Spleen (tissue), 7 donors: ENCODE results near the gene LNPEP.

Source experiments
- POLR2A ChIP-seq, 3 donors: fragments of 450-650 bp; IDR thresholded peaks; one replicate each; pipeline ENCODE4 v1.5.1; 2017; ENCODE audit warnings: antibody characterized with exemption in 3 of 3, mild to moderate bottlenecking in 1 of 3
- TF ChIP-seq, protein P1 (sequence below), 11 experiments: fragments of 200-600 bp in 7 of 11; fragments of 450-650 bp in 4 of 11; sonication (generic) in 4 of 11; IDR thresholded peaks in 8 of 11; conservative IDR thresholded peaks in 3 of 11; 1 replicate in 7 of 11; 2 replicates in 4 of 11; pipeline versions ENCODE4 v1.4.0 to v1.8.0; 2016 to 2021; ENCODE audit warnings: antibody characterized with exemption in 11 of 11, inconsistent platforms in 4 of 11, mild to moderate bottlenecking in 1 of 11
- donor health status: DM: no; HTN: no; CAD: no; lungs with moderate emphysema.
- donor health status: DM: no; HTN: no; CAD: no.
- donor health status: DM: no; HTN: no; CAD: no.

DNA sequence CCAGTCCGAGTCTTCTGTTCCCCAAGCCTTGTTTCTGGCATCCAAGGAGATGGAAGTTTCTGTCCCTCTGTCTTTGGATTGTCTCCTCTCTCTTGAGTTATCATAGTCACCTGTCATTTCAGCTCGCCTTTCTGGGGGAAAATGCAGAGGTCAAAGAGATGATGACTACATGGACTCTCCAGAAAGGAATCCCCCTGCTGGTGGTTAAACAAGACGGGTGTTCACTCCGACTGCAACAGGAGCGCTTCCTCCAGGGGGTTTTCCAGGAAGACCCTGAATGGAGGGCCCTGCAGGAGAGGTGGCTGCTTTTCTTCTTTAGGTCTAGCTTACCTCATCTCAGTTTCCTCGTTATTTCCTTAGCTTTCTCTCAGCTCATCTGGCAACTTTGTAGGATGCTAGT, 34.5 kb upstream of the LNPEP start:
- no peak for TF ChIP-seq POLR2A (IDR thresholded peaks at IDR 0.05)
- TF ChIP-seq, protein P1, sequence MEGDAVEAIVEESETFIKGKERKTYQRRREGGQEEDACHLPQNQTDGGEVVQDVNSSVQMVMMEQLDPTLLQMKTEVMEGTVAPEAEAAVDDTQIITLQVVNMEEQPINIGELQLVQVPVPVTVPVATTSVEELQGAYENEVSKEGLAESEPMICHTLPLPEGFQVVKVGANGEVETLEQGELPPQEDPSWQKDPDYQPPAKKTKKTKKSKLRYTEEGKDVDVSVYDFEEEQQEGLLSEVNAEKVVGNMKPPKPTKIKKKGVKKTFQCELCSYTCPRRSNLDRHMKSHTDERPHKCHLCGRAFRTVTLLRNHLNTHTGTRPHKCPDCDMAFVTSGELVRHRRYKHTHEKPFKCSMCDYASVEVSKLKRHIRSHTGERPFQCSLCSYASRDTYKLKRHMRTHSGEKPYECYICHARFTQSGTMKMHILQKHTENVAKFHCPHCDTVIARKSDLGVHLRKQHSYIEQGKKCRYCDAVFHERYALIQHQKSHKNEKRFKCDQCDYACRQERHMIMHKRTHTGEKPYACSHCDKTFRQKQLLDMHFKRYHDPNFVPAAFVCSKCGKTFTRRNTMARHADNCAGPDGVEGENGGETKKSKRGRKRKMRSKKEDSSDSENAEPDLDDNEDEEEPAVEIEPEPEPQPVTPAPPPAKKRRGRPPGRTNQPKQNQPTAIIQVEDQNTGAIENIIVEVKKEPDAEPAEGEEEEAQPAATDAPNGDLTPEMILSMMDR (IDR thresholded peaks at IDR 0.05 in 8 of 11, conservative IDR thresholded peaks at IDR 0.05 in 3 of 11) = no peak
